ENCODE data around the gene PGS1. TPM values are rescaled to one million over a fixed set of nuclear protein-coding genes. Genes with fewer than 3 reads are reported as not detected.

Gene PGS1
- total RNA-seq, 4 donors from 2014 or later: 41.9 to 105 (median 53.2) TPM

- no peak for DNase-seq (ENCODE audit: low spot score in 2 of 2)
- Histone ChIP-seq H3K4me3 (no peak overlapping the region), H3K27ac (no peak overlapping the region), H3K36me3 (peaks cover 0 to 88% (median 11%) of the 10 kb centered on the region in 3 donors), H3K27me3 (no peaks in the 10 kb centered on the region), H3K4me1 (peaks cover 0 to 40% (median 14%) of the 10 kb centered on the region in 4 donors), H3K9me3 (no peaks in the 10 kb centered on the region)
- 80 to 82% methylated on average over 18 of the region's 18 CpGs for WGBS, 2 donors
- TF ChIP-seq POLR2A (IDR thresholded peaks at IDR 0.05): no peak
- TF ChIP-seq EP300 (IDR thresholded peaks at IDR 0.05): no peak
Observed at GRCh38 chr17:78423961-78424675, 45.7 kb downstream of the PGS1 start.

GRCh38 chr17:78425429-78425828 is 47.0 kb downstream of the PGS1 start:
- Histone ChIP-seq H3K4me3 (no peak overlapping the region), H3K27me3 (no peaks in the 10 kb centered on the region), H3K27ac (no peak overlapping the region), H3K9me3 (no peaks in the 10 kb centered on the region), H3K4me1 (peaks cover 0 to 31% (median 7%) of the 10 kb centered on the region in 4 donors), H3K36me3 (peaks cover 0 to 86% (median 4%) of the 10 kb centered on the region in 3 donors)
- DNase-seq (ENCODE audit: low spot score in 2 of 2): no peak
- TF ChIP-seq POLR2A (IDR thresholded peaks at IDR 0.05) (no peak), CTCF (IDR thresholded peaks at IDR 0.05) (no peak)
- 82 to 84% methylated on average over 17 of the region's 17 CpGs for WGBS, 2 donors

- 89 to 91% methylated on average over 16 to 22 of the region's 22 CpGs for WGBS, 2 donors
- Histone ChIP-seq H3K36me3 (peaks cover 0 to 78% (median 4%) of the 10 kb centered on the region in 3 donors), H3K27ac (no peak overlapping the region), H3K4me3 (no peak overlapping the region), H3K9me3 (no peaks in the 10 kb centered on the region), H3K4me1 (peaks cover 0 to 26% (median 4%) of the 10 kb centered on the region in 4 donors), H3K27me3 (no peaks in the 10 kb centered on the region)
- TF ChIP-seq EP300 (IDR thresholded peaks at IDR 0.05): no peak
- no peak for TF ChIP-seq POLR2A (IDR thresholded peaks at IDR 0.05)
- TF ChIP-seq CTCF (IDR thresholded peaks at IDR 0.05): no peak
- no peak for DNase-seq (ENCODE audit: low spot score in 2 of 2)
Observed at GRCh38 chr17:78426293-78426879, 47.9 kb downstream of the PGS1 start.

GRCh38 chr17:78427140-78427539 is 48.7 kb downstream of the PGS1 start:
- Histone ChIP-seq H3K4me3 (no peak overlapping the region), H3K27ac (no peak overlapping the region), H3K9me3 (no peaks in the 10 kb centered on the region), H3K4me1 (peaks cover 0 to 26% (median 4%) of the 10 kb centered on the region in 4 donors), H3K36me3 (peaks cover 0 to 74% (median 4%) of the 10 kb centered on the region in 3 donors), H3K27me3 (no peaks in the 10 kb centered on the region)
- WGBS, 2 donors: 86 to 90% methylated on average over 11 of the region's 11 CpGs
- DNase-seq (ENCODE audit: low spot score in 2 of 2): no peak
- TF ChIP-seq EP300 (IDR thresholded peaks at IDR 0.05) (no peak), POLR2A (IDR thresholded peaks at IDR 0.05) (no peak)

- H3K27me3 ChIP-seq: no peaks in the 10 kb centered on the region
- H3K36me3 ChIP-seq: peaks cover 0 to 68% (median 4%) of the 10 kb centered on the region in 3 donors
- DNase-seq (ENCODE audit: low spot score in 2 of 2): no peak
- no peak for TF ChIP-seq CTCF (IDR thresholded peaks at IDR 0.05)
- peaks cover 0 to 27% (median 9%) of the 10 kb centered on the region in 4 donors for H3K4me1 ChIP-seq
- WGBS, 2 donors: 74 to 84% methylated on average over 11 to 20 of the region's 20 CpGs
- H3K27ac ChIP-seq: peak overlapping the region in 1 of 4 donors; percentile 33
- H3K4me3 ChIP-seq: no peak overlapping the region
- H3K9me3 ChIP-seq: no peaks in the 10 kb centered on the region
Observed at GRCh38 chr17:78428025-78428575, 49.7 kb downstream of the PGS1 start.

All from tibial nerve (tissue), 4 donors.